ENCODE data around the gene TGM5.
A peak's percentile ranks its signal among the peaks of the same experiment; 100 is the strongest.
"Not testable (repeated sequence)": the region's sequence is repeated elsewhere in the genome, so short reads cannot be mapped to it uniquely, and the experiment has no call there.

Gene TGM5

DNA sequence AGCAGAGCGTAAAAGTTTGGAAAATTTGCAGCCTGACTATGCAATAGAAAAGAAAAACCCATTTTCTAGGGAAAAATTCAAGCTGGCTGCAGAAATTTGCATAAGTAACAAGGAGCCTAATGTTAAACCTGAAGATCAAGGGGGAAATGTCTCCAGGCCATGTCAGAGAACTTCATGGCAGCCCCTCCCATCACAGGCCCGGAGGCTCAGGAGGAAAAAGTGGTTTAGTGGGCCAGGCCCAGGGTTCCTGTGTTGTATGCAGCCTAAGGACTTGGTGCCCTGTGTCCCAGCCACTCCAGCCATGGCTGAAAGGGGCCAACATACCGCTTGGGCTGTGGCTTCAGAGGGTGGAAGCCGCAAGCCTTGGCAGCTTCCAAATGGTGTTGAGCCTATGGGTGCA lies 68.2 kb downstream of the TGM5 start:
- not testable (repeated sequence) for H3K4me3 ChIP-seq (ENCODE audit: insufficient read depth, low read depth, low read length, poor library complexity, severe bottlenecking); DNase-seq; H3K27me3 ChIP-seq (replicated peaks; ENCODE audit: control insufficient read depth, insufficient read depth, low read length, poor library complexity, severe bottlenecking); H3K9me3 ChIP-seq (ENCODE audit: control insufficient read depth, low read length); H3K4me1 ChIP-seq (ENCODE audit: control insufficient read depth, insufficient read depth, low read length, poor library complexity, severe bottlenecking); H3K27ac ChIP-seq (ENCODE audit: insufficient read depth, low read length, poor library complexity, severe bottlenecking)
- peaks cover 30% of the 10 kb centered on the region for H3K36me3 ChIP-seq (ENCODE audit: control insufficient read depth, insufficient read depth, low read length)

- not testable (repeated sequence) for H3K27me3 ChIP-seq (replicated peaks; ENCODE audit: control insufficient read depth, insufficient read depth, low read length, poor library complexity, severe bottlenecking); H3K4me3 ChIP-seq (ENCODE audit: insufficient read depth, low read depth, low read length, poor library complexity, severe bottlenecking); H3K27ac ChIP-seq (ENCODE audit: insufficient read depth, low read length, poor library complexity, severe bottlenecking); H3K4me1 ChIP-seq (ENCODE audit: control insufficient read depth, insufficient read depth, low read length, poor library complexity, severe bottlenecking); DNase-seq; H3K9me3 ChIP-seq (ENCODE audit: control insufficient read depth, low read length)
- peaks cover 36% of the 10 kb centered on the region for H3K36me3 ChIP-seq (ENCODE audit: control insufficient read depth, insufficient read depth, low read length)
Observed at GRCh38 chr15:43197773-43198172, 69.0 kb downstream of the TGM5 start.

DNA sequence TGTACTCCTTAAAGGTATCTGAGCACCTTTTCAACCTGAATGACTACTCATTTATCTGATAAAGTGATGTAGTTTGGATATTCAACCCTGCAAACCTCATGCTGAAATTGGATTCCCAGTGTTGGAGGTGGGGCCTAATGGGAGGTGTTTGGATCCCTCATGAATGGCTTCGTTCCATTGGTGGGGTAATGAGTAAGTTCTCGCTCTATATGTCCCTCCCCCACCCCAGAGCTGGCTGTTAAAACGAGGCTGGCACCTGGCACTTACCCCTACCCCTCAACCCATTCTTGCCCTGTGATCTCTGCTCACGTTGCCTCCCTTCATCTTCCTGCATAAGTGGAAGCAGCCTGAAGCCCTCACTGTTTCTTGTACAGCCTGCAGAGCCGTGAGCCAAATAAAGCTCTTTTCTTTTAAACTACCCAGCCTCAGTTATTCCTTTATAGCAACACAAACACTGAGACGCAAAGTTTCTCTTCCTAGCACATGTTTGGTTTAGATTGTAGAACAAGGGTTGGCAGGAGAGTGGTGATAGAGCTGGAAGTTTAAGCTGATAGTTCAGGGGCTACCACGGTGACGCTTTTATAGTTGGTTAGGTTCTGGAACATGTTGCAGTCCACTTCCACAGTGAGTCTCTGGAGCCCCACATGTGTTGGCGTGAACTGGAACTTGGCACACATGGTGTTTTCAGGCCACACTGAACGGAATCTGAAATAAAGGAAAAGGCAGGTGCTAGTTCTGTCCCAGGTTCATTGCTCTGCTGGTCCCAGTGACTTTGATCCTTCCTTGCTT lies 69.8 kb downstream of the TGM5 start:
- H3K9me3 ChIP-seq (ENCODE audit: control insufficient read depth, low read length): no peaks in the 10 kb centered on the region
- H3K27me3 ChIP-seq (replicated peaks; ENCODE audit: control insufficient read depth, insufficient read depth, low read length, poor library complexity, severe bottlenecking): no peaks in the 10 kb centered on the region
- no peak for DNase-seq
- no peaks in the 10 kb centered on the region for H3K4me1 ChIP-seq (ENCODE audit: control insufficient read depth, insufficient read depth, low read length, poor library complexity, severe bottlenecking)
- peaks cover 45% of the 10 kb centered on the region for H3K36me3 ChIP-seq (ENCODE audit: control insufficient read depth, insufficient read depth, low read length)
- no peak overlapping the region for H3K27ac ChIP-seq (ENCODE audit: insufficient read depth, low read length, poor library complexity, severe bottlenecking)
- no peak overlapping the region for H3K4me3 ChIP-seq (ENCODE audit: insufficient read depth, low read depth, low read length, poor library complexity, severe bottlenecking)

DNA sequence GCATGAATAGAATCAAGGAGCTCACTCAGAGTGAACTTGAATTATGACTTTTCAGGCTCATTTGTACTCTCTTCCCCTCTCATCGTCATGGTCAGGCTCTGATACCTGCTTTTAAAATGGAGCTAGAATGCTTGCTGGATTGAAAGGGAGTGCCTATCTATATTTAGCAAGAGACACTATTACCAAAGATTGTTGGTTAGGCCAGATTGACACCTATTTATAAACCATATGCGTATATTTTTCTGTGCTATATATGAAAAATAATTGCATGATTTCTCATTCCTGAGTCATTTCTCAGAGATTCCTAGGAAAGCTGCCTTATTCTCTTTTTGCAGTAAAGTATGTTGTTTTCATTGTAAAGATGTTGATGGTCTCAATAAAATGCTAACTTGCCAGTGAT lies 71.9 kb downstream of the TGM5 start:
- Histone ChIP-seq H3K9me3 (ENCODE audit: control insufficient read depth, low read length) (no peaks in the 10 kb centered on the region), H3K36me3 (ENCODE audit: control insufficient read depth, insufficient read depth, low read length) (peaks cover 66% of the 10 kb centered on the region), H3K4me1 (ENCODE audit: control insufficient read depth, insufficient read depth, low read length, poor library complexity, severe bottlenecking) (no peaks in the 10 kb centered on the region), H3K4me3 (ENCODE audit: insufficient read depth, low read depth, low read length, poor library complexity, severe bottlenecking) (no peak overlapping the region), H3K27ac (ENCODE audit: insufficient read depth, low read length, poor library complexity, severe bottlenecking) (no peak overlapping the region), H3K27me3 (replicated peaks; ENCODE audit: control insufficient read depth, insufficient read depth, low read length, poor library complexity, severe bottlenecking) (no peaks in the 10 kb centered on the region)
- no peak for DNase-seq

- Histone ChIP-seq H3K27me3 (replicated peaks; ENCODE audit: control insufficient read depth, insufficient read depth, low read length, poor library complexity, severe bottlenecking) (no peaks in the 10 kb centered on the region), H3K4me3 (ENCODE audit: insufficient read depth, low read depth, low read length, poor library complexity, severe bottlenecking) (no peak overlapping the region), H3K36me3 (ENCODE audit: control insufficient read depth, insufficient read depth, low read length) (peaks cover 75% of the 10 kb centered on the region), H3K9me3 (ENCODE audit: control insufficient read depth, low read length) (no peaks in the 10 kb centered on the region), H3K27ac (ENCODE audit: insufficient read depth, low read length, poor library complexity, severe bottlenecking) (no peak overlapping the region), H3K4me1 (ENCODE audit: control insufficient read depth, insufficient read depth, low read length, poor library complexity, severe bottlenecking) (no peaks in the 10 kb centered on the region)
- DNase-seq: no peak
Observed at GRCh38 chr15:43193710-43194109, 73.0 kb downstream of the TGM5 start.

DNA sequence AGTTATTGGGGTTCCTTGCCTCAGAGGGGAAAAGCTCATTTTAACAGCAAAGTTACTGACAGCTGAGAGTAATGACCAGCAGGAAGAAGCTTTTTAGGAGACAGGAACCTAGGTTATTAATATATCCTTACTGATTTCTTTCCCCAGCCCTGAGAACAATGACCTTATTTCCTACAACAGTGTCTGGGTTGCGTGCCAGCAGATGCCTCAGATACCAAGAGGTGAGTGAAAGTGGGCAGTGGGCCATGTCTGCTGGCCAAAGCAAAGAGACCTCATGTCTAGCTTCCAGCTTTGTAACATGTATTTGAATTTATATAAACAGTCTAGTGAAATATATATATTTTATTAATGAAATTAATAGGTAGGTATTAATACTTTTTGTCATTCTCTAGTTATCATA lies 76.5 kb downstream of the TGM5 start:
- H3K36me3 ChIP-seq (ENCODE audit: control insufficient read depth, insufficient read depth, low read length): peaks cover 60% of the 10 kb centered on the region
- H3K4me3 ChIP-seq (ENCODE audit: insufficient read depth, low read depth, low read length, poor library complexity, severe bottlenecking): no peak overlapping the region
- DNase-seq: no peak
- no peaks in the 10 kb centered on the region for H3K9me3 ChIP-seq (ENCODE audit: control insufficient read depth, low read length)
- H3K27ac ChIP-seq (ENCODE audit: insufficient read depth, low read length, poor library complexity, severe bottlenecking): no peak overlapping the region
- H3K27me3 ChIP-seq (replicated peaks; ENCODE audit: control insufficient read depth, insufficient read depth, low read length, poor library complexity, severe bottlenecking): no peaks in the 10 kb centered on the region
- peaks cover 14% of the 10 kb centered on the region for H3K4me1 ChIP-seq (ENCODE audit: control insufficient read depth, insufficient read depth, low read length, poor library complexity, severe bottlenecking)

GRCh38 chr15:43189296-43189695 lies 77.4 kb downstream of the TGM5 start:
- Histone ChIP-seq H3K27me3 (replicated peaks; ENCODE audit: control insufficient read depth, insufficient read depth, low read length, poor library complexity, severe bottlenecking) (no peaks in the 10 kb centered on the region), H3K36me3 (ENCODE audit: control insufficient read depth, insufficient read depth, low read length) (peaks cover 51% of the 10 kb centered on the region), H3K4me1 (ENCODE audit: control insufficient read depth, insufficient read depth, low read length, poor library complexity, severe bottlenecking) (peaks cover 14% of the 10 kb centered on the region), H3K27ac (ENCODE audit: insufficient read depth, low read length, poor library complexity, severe bottlenecking) (no peak overlapping the region), H3K9me3 (ENCODE audit: control insufficient read depth, low read length) (no peaks in the 10 kb centered on the region), H3K4me3 (ENCODE audit: insufficient read depth, low read depth, low read length, poor library complexity, severe bottlenecking) (no peak overlapping the region)
- no peak for DNase-seq

DNA sequence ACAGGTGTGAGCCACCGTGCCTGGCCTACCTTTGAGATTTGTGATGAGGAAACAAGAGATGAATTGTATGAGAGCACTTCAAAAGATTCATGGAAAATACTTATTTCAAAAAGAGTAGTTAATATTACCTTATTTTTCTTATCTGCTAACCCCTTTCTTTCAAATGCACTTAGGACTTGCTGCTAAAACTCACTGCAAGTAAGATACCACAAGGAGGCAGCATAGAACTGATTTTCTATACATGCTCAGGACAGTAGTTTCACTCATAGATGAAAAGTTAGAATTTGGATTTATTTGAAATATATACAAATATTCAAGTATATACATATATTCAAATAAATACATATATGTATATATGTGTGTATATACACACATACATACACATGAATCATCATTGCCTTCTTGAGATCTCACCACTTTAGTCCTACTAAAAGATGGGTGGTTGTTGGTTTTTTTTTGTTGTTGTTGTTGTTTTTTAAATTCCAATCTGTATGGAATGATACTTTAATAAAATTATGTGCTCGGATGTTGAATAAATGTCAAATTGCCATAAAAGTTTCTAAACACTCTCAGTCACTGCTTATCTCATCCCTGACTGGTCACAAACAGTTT lies 79.1 kb downstream of the TGM5 start:
- no peaks in the 10 kb centered on the region for H3K9me3 ChIP-seq (ENCODE audit: control insufficient read depth, low read length)
- peaks cover 14% of the 10 kb centered on the region for H3K4me1 ChIP-seq (ENCODE audit: control insufficient read depth, insufficient read depth, low read length, poor library complexity, severe bottlenecking)
- peaks cover 37% of the 10 kb centered on the region for H3K36me3 ChIP-seq (ENCODE audit: control insufficient read depth, insufficient read depth, low read length)
- H3K27ac ChIP-seq (ENCODE audit: insufficient read depth, low read length, poor library complexity, severe bottlenecking): no peak overlapping the region
- H3K27me3 ChIP-seq (replicated peaks; ENCODE audit: control insufficient read depth, insufficient read depth, low read length, poor library complexity, severe bottlenecking): no peaks in the 10 kb centered on the region
- no peak for DNase-seq
- no peak overlapping the region for H3K4me3 ChIP-seq (ENCODE audit: insufficient read depth, low read depth, low read length, poor library complexity, severe bottlenecking)

DNA sequence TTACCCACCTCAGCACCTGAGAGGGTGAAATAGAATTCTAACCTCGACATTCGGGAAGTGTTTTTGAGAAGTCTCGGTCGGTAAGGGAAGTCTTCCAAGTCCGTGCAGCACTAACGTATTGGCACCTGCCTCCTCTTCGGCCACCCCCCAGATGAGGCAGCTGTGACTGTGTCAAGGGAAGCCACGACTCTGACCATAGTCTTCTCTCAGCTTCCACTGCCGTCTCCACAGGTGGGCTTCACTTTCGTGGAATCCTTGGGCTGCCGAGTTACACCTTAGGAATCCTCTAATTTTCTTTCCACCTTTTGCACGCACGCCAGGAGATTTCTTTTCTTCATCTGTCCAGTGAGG lies 80.8 kb downstream of the TGM5 start:
- peak overlapping the region; percentile 78 for H3K4me3 ChIP-seq (ENCODE audit: insufficient read depth, low read depth, low read length, poor library complexity, severe bottlenecking)
- peaks cover 14% of the 10 kb centered on the region for H3K4me1 ChIP-seq (ENCODE audit: control insufficient read depth, insufficient read depth, low read length, poor library complexity, severe bottlenecking)
- H3K9me3 ChIP-seq (ENCODE audit: control insufficient read depth, low read length): no peaks in the 10 kb centered on the region
- DNase-seq: no peak
- no peaks in the 10 kb centered on the region for H3K27me3 ChIP-seq (replicated peaks; ENCODE audit: control insufficient read depth, insufficient read depth, low read length, poor library complexity, severe bottlenecking)
- peaks cover 21% of the 10 kb centered on the region for H3K36me3 ChIP-seq (ENCODE audit: control insufficient read depth, insufficient read depth, low read length)
- H3K27ac ChIP-seq (ENCODE audit: insufficient read depth, low read length, poor library complexity, severe bottlenecking): peak overlapping the region; percentile 84

GRCh38 chr15:43185157-43186002 lies 81.3 kb downstream of the TGM5 start, which contains the start of gene CCNDBP1:
Gene CCNDBP1, plus strand, starts transcription at chr15:43185403. Its CDS starts 96 bp downstream, at chr15:43185499.
- H3K9me3 ChIP-seq (ENCODE audit: control insufficient read depth, low read length): no peaks in the 10 kb centered on the region
- H3K4me3 ChIP-seq (ENCODE audit: insufficient read depth, low read depth, low read length, poor library complexity, severe bottlenecking): peak within 1 kb of the TSS; percentile 78
- peak within 1 kb of the TSS; percentile 84 for H3K27ac ChIP-seq (ENCODE audit: insufficient read depth, low read length, poor library complexity, severe bottlenecking)
- DNase-seq: peak; percentile 76 to 87 (median 77)
- peaks cover 14% of the 10 kb centered on the region for H3K4me1 ChIP-seq (ENCODE audit: control insufficient read depth, insufficient read depth, low read length, poor library complexity, severe bottlenecking)
- no peaks in the 10 kb centered on the region for H3K27me3 ChIP-seq (replicated peaks; ENCODE audit: control insufficient read depth, insufficient read depth, low read length, poor library complexity, severe bottlenecking)
- H3K36me3 ChIP-seq (ENCODE audit: control insufficient read depth, insufficient read depth, low read length): peaks cover 15% of the 10 kb centered on the region

Data from effector memory CD4-positive, alpha-beta T cell (primary cell).